Neutrophil (primary cell): ENCODE measurements around the gene PARD3.

Source experiments
- H3K27ac ChIP-seq: fragments of 200-600 bp; sonication (generic); 2 replicates; pipeline ENCODE4 v1.5.1; 2016; ENCODE audit warnings: mild to moderate bottlenecking, moderate library complexity
- H3K27me3 ChIP-seq: fragments of 200-600 bp; sonication (generic); 2 replicates; pipeline ENCODE4 v1.6.0; 2016; ENCODE audit warnings: mild to moderate bottlenecking
- H3K36me3 ChIP-seq: fragments of 200-600 bp; sonication (generic); 2 replicates; pipeline ENCODE4 v1.5.1; 2017
- H3K4me1 ChIP-seq, 2 experiments: fragments of 200-600 bp in 1 of 2; sonication (generic) in 1 of 2; 1 replicate in 1 of 2; 2 replicates in 1 of 2; pipeline versions ENCODE4 v1.5.1 to v1.6.1; 2013 to 2016; ENCODE audit warnings: low read depth in 1 of 2, low read length in 1 of 2, mild to moderate bottlenecking in 1 of 2, moderate library complexity in 1 of 2; ENCODE audit not compliant: control insufficient read depth in 1 of 2, insufficient read depth in 1 of 2
- H3K4me3 ChIP-seq, 2 experiments: fragments of 200-600 bp in 1 of 2; sonication (generic) in 1 of 2; 1 replicate in 1 of 2; 2 replicates in 1 of 2; pipeline ENCODE4 v1.5.1; 2013 to 2016; ENCODE audit warnings: low read depth in 1 of 2, low read length in 1 of 2, mild to moderate bottlenecking in 1 of 2, moderate library complexity in 1 of 2
- H3K9me3 ChIP-seq: fragments of 200-600 bp; sonication (generic); 2 replicates; pipeline ENCODE4 v1.5.1; 2016
- CTCF ChIP-seq: fragments of 200-600 bp; sonication (generic); IDR thresholded peaks from 2 replicates; pipeline ENCODE4 v1.5.1; 2016; ENCODE audit warnings: antibody characterized with exemption

Gene PARD3

GRCh38 chr10:34801097-34801733, 13.9 kb downstream of the PARD3 start:
- Histone ChIP-seq H3K9me3 (no peaks in the 10 kb centered on the region), H3K27me3 (no peaks in the 10 kb centered on the region), H3K4me3 (no peak overlapping the region), H3K36me3 (no peaks in the 10 kb centered on the region), H3K4me1 (no peaks in the 10 kb centered on the region), H3K27ac (no peak overlapping the region)
- no peak for TF ChIP-seq CTCF

- TF ChIP-seq CTCF = no peak
These were observed 14.5 kb downstream of the PARD3 start for GRCh38 chr10:34800624-34801023.

GRCh38 chr10:34798654-34799053, 16.4 kb downstream of the PARD3 start:
- Histone ChIP-seq H3K9me3 (no peaks in the 10 kb centered on the region), H3K4me1 (no peaks in the 10 kb centered on the region), H3K27me3 (no peaks in the 10 kb centered on the region), H3K36me3 (no peaks in the 10 kb centered on the region), H3K4me3 (no peak overlapping the region), H3K27ac (no peak overlapping the region)
- TF ChIP-seq CTCF = no peak

More at GRCh38 chr10:34800624-34801023, 14.5 kb downstream of the PARD3 start:
- Histone ChIP-seq H3K4me3 (no peak overlapping the region), H3K27me3 (no peaks in the 10 kb centered on the region), H3K36me3 (no peaks in the 10 kb centered on the region), H3K4me1 (no peaks in the 10 kb centered on the region), H3K27ac (no peak overlapping the region), H3K9me3 (no peaks in the 10 kb centered on the region)

GRCh38 chr10:34797155-34797554, 17.9 kb downstream of the PARD3 start:
- TF ChIP-seq CTCF = no peak

GRCh38 chr10:34796133-34796532, 19.0 kb downstream of the PARD3 start:
- no peak overlapping the region for H3K4me3 ChIP-seq
- H3K27me3 ChIP-seq = no peaks in the 10 kb centered on the region
- H3K4me1 ChIP-seq = no peaks in the 10 kb centered on the region
- no peaks in the 10 kb centered on the region for H3K36me3 ChIP-seq
- TF ChIP-seq CTCF = no peak
- H3K27ac ChIP-seq = no peak overlapping the region
- no peaks in the 10 kb centered on the region for H3K9me3 ChIP-seq

More at GRCh38 chr10:34797155-34797554, 17.9 kb downstream of the PARD3 start:
- H3K27me3 ChIP-seq = no peaks in the 10 kb centered on the region
- no peaks in the 10 kb centered on the region for H3K9me3 ChIP-seq
- no peaks in the 10 kb centered on the region for H3K4me1 ChIP-seq
- H3K36me3 ChIP-seq = no peaks in the 10 kb centered on the region
- no peak overlapping the region for H3K27ac ChIP-seq
- no peak overlapping the region for H3K4me3 ChIP-seq
